ENCODE measurements around the gene MAEA. TPM values are rescaled to one million over a fixed set of nuclear protein-coding genes. Genes with fewer than 3 reads are reported as not detected.
A peak's percentile ranks its signal among the peaks of the same experiment; 100 is the strongest.

Gene MAEA
- total and polyA plus RNA-seq, 2 experiments from 2014 or later: 49.8 to 99.0 TPM

- Histone ChIP-seq H3K27me3 (ENCODE audit: insufficient read depth) (no peaks in the 10 kb centered on the region), H3K9me2 (ENCODE audit: insufficient read depth) (0 out of 2 replicates have a peak, but pooled peaks cover 3% of the 10 kb centered on the region), H3F3A (replicated peaks; ENCODE audit: low read depth) (no peaks in the 10 kb centered on the region), H3K4me2 (peak overlapping the region; percentile 84), H4K20me1 (replicated peaks; ENCODE audit: insufficient read depth) (peaks cover 7% of the 10 kb centered on the region), H3K4me1 (ENCODE audit: insufficient read depth) (peaks cover 12% of the 10 kb centered on the region; the same call in 1 of the 2 replicates), H3K27ac (ENCODE audit: low read depth) (0 out of 2 replicates have a peak overlapping the region, but pooled peaks have one; percentile 19), H2AFZ (peak overlapping the region; percentile 63), H3K4me3 (peak overlapping the region; percentile 72), H3K36me3 (ENCODE audit: insufficient read depth) (peaks cover 2% of the 10 kb centered on the region; the same call in 1 of the 2 replicates), H3K79me2 (replicated peaks; ENCODE audit: insufficient read depth) (peaks cover 37% of the 10 kb centered on the region)
- peaks cover 44% of the 10 kb centered on the region for H3K36me3 Mint-ChIP-seq (ENCODE audit: low read depth)
- peaks cover 13% of the 10 kb centered on the region for H3K4me1 Mint-ChIP-seq
- TF ChIP-seq CTCF (conservative IDR thresholded peaks at IDR 0.05; ENCODE audit: low read depth in 2 of 2) (no peak), POLR2AphosphoS5 (IDR thresholded peaks at IDR 0.05; ENCODE audit: low read depth) (0 out of 2 replicates have a peak, but pooled peaks have one; percentile 27), CREB1 (CRISPR knock-in tag; IDR thresholded peaks at IDR 0.05; ENCODE audit: low read depth) (no peak), ZNF114 (CRISPR knock-in tag; IDR thresholded peaks at IDR 0.05) (no peak), STAT1 (IDR thresholded peaks at IDR 0.05; ENCODE audit: unreplicated experiment) (no peak)
- H3K27ac Mint-ChIP-seq: no peak overlapping the region; the same call in 1 of the 2 replicates
- ATAC-seq: peak; percentile 30
- peaks cover 23% of the 10 kb centered on the region for H3K27me3 Mint-ChIP-seq (ENCODE audit: insufficient read depth, low read depth, poor library complexity)
- DNase-seq (ENCODE audit: low spot score): peak; percentile 87
- peaks cover 47% of the 10 kb centered on the region for H3K9me3 Mint-ChIP-seq
- H3K4me3 Mint-ChIP-seq: peak overlapping the region; percentile 72
These were observed 40.5 kb upstream of the MAEA start for GRCh38 chr4:1249148-1249730.

- peak; percentile 66 for DNase-seq (ENCODE audit: low spot score)
- Histone ChIP-seq H3K27ac (ENCODE audit: low read depth) (0 out of 2 replicates have a peak overlapping the region, but pooled peaks have one; percentile 19), H2AFZ (peak overlapping the region; percentile 63)
These were observed 39.8 kb upstream of the MAEA start for GRCh38 chr4:1249731-1250526.

More at GRCh38 chr4:1249731-1250526, 39.8 kb upstream of the MAEA start:
- Histone ChIP-seq H3K4me2 (peak overlapping the region; percentile 84), H4K20me1 (replicated peaks; ENCODE audit: insufficient read depth) (peaks cover 3% of the 10 kb centered on the region; the same call in 1 of the 2 replicates), H3K4me1 (ENCODE audit: insufficient read depth) (peaks cover 12% of the 10 kb centered on the region; the same call in 1 of the 2 replicates), H3K79me2 (replicated peaks; ENCODE audit: insufficient read depth) (peaks cover 30% of the 10 kb centered on the region), H3K27me3 (ENCODE audit: insufficient read depth) (no peaks in the 10 kb centered on the region), H3F3A (replicated peaks; ENCODE audit: low read depth) (no peaks in the 10 kb centered on the region), H3K4me3 (peak overlapping the region; percentile 72), H3K9me2 (ENCODE audit: insufficient read depth) (0 out of 2 replicates have a peak, but pooled peaks cover 3% of the 10 kb centered on the region), H3K36me3 (ENCODE audit: insufficient read depth) (peaks cover 2% of the 10 kb centered on the region; the same call in 1 of the 2 replicates)
- Mint-ChIP-seq H3K4me1 (peaks cover 13% of the 10 kb centered on the region), H3K27ac (no peak overlapping the region; the same call in 1 of the 2 replicates), H3K4me3 (peak overlapping the region; percentile 72), H3K9me3 (peaks cover 54% of the 10 kb centered on the region), H3K27me3 (ENCODE audit: insufficient read depth, low read depth, poor library complexity) (peaks cover 23% of the 10 kb centered on the region), H3K36me3 (ENCODE audit: low read depth) (peaks cover 50% of the 10 kb centered on the region)
- ATAC-seq: peak; percentile 3
- no peak for TF ChIP-seq CREB1 (CRISPR knock-in tag; IDR thresholded peaks at IDR 0.05; ENCODE audit: low read depth)
- TF ChIP-seq ZNF114 (CRISPR knock-in tag; IDR thresholded peaks at IDR 0.05): no peak
- no peak for TF ChIP-seq JUNB (IDR thresholded peaks at IDR 0.05; ENCODE audit: unreplicated experiment)
- TF ChIP-seq ZNF462 (CRISPR knock-in tag; IDR thresholded peaks at IDR 0.05): no peak
